ENCODE data around the gene UNC13B.
"Not testable (repeated sequence)": the region's sequence is repeated elsewhere in the genome, so short reads cannot be mapped to it uniquely, and the experiment has no call there.

The UNC13B gene

GRCh38 chr9:35229066-35229778 is 67.4 kb downstream of the UNC13B start:
- FAIRE-seq, result no peak

GRCh38 chr9:35229779-35230143 is 68.0 kb downstream of the UNC13B start:
- FAIRE-seq, result no peak

DNA sequence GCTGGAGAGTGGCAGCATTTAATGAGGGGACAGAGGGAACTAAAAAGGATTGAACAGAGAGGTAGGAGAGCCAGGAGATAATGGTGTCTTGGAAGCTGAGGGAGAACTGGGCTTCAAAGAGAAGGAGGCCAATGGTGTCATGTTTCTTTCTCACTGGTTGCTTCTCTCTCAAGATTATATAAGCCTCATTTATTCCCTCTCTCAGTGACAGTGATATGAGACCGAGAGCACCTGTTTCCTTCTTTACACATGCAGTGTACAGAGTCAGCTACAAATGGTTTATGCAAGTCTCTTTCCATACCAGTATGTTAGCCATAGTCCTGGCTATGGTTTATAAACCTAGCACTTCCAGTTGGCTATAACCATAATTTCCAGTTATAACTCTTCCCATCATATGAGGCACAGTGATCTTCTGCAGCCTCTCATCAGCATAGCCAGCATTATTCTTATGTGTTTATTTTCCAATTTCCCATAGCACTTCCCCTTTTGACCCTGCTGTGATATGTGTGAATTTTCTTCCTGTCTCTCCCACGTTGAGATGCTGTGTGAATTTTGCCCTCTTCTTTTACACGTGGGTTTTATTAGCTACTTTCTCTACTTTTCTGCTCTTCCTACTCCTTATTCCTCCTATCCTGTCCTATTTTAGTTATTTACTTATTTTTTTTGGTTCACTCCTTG is 71.2 kb downstream of the UNC13B start:
- FAIRE-seq, result no peak

DNA sequence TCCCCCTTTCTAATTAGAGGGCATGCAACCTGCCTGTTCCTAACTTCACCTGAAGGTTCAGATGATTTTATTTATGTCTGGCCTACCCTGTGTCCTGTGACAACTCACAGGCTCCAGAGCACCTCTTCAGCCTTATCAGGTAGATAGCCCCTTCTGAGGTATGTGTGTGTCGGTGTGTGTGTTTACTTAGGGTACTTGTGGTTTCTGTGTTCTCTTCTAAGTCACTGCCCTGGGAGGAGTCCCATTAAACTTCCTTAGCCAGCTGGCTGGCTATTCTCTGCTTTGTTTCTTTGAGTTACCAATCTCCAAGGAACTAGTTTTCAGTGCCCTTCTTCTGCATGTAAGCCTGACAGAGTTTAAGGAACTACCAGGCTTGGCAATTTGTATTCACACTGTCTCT is 74.9 kb downstream of the UNC13B start:
- no peak for FAIRE-seq

DNA sequence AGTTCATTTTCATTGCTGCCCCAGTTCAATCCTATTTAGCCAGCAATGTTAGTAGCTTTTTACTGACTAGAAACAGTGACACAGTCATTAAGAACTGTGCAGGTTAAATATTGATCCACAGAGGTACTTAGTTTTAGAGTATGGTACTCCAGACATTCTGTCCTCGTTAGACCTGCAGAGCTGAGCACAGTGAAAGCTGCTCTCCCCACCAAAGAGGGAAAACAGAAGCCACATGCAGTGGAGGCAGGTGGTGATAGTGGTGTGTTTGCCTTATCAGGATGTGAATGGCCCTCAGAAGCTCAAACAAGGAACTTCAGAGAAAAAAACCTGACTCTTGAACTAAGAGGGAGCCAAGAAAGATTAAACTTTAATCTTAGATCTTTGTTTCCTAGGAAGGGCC is 75.5 kb downstream of the UNC13B start:
- FAIRE-seq, result no peak

DNA sequence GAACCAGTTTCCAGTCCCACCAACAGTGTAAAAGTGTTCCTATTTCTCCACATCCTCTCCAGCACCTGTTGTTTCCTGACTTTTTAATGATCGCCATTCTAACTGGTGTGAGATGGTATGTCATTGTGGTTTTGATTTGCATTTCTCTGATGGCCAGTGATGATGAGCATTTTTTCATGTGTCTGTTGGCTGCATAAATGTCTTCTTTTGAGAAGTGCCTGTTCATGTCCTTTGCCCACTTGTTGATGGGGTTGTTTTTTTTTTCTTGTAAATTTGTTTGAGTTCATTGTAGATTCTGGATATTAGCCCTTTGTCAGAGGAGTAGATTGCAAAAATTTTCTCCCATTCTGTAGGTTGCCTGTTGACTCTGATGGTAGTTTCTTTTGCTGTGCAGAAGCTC is 84.1 kb downstream of the UNC13B start:
- not testable (repeated sequence) for FAIRE-seq

DNA sequence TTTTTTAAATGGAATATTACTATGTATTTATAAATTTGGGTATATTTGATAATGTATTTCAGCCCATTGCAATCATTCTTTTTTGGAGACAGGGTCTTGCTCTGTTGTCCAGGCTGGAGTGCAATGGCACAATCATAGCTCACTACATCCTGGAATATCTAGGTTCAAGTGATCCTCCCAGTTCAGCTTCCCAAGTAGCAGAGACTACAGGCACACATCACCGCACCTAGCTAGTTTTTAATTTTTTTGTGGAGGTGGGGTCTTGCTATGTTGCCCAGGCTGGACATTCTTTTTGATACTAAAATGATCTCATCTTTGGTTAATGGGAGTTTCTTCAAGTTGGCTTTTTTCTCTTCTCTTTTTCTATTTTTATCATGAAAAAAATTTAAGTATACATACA is 91.3 kb downstream of the UNC13B start:
- no peak for FAIRE-seq

GRCh38 chr9:35254237-35254636 is 92.4 kb downstream of the UNC13B start:
- no peak for FAIRE-seq

DNA sequence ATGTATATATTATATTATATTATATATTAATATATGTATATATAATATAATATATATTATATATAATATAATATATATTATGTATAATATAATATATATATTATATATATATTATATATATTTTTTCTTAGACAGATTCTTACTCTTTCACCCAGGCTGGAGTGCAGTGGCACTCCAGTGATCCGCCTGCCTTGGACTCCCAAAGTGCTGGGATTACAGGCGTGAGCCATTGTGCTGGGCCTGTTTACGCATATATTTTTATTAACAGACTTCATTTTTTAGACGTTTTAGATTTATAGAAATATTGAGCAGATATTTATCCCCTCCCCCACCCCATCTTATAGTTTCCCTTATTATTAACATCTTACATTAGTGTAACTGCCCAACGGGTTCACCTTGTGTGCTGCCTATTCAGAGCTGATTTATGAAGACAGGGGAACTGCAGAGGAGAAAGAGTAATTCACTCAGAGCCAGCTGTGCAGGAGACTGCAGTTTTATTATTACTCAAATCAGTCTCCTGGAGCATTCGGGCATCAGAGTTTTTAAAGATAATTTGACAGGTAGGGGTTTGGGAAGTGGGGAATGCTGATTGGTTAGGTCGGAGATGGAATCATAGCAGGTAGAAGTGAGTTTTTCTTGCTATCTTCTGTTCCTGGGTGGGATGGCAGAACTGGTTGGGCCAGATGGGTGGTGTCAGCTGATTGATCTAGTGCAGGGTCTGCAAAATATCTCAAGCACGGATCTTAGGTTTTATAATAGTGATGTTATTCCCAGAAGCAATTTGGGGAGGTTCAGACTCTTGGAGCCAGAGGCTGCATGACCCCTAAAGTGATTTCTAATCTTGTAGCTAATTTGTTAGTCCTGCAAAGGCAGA is 93.4 kb downstream of the UNC13B start:
- no peak for FAIRE-seq

- no peak for FAIRE-seq
These were observed 96.3 kb downstream of the UNC13B start for GRCh38 chr9:35257986-35258659.

DNA sequence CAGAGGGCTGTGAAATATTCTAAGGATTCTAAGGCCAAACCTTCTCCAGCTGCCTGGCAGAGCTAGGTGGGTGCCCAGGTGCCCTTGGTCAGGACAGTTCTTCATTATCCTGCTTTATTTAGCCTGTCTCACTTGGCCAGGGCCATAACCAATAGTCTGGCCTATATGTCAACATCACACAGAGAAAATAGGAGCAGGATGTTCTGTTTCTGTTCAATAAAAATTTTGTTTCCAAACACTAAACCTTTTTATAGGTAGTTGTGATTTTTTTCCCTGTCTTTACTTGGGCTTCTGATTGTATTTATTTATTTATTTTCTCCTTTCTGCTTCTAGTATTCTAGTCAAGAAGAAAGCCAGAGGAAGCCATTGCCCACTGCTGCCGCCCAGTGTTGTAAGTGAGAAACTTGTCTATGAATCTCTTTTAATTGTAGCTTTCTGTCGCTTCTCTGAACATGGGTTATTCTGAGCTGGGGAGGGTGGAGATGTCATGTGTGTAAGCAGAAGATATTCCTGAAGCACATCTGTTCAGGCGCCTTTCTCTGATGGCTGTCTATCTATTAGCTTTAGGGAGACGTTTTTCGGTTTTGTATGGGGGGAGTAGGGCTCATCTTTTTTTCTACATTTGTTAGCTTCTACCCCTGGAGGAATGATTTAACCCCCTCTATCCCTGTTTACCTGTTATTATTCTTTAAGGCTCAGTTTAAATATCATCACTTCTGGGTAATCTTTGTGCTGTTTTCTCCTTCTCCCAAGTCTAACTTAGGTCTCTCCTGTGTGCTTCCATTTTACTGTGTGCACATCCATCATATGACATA is 97.1 kb downstream of the UNC13B start:
- peak; percentile 88 for FAIRE-seq

- FAIRE-seq, result no peak
These were observed 98.4 kb downstream of the UNC13B start for GRCh38 chr9:35260186-35260585.

DNA sequence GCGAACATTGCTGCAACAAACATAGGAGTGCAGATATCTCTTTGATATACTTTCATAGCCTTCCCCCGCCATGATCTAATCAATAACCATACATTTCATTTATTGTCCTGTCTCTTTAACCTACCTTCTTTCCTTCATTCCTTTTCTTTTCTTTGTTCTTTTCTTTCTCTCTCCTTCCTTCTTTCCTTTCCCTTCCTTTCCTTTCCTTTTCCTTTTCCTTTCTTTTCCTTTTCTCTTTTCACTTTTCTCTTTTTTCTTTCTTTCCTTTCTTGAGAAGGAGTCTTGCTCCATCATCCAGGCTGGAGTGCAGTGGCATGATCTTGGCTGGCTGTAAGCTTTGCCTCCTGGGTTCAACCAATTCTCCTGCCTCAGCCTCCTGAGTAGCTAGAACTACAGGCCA is 100.3 kb downstream of the UNC13B start:
- FAIRE-seq, result no peak

GRCh38 chr9:35267710-35268109 is 105.9 kb downstream of the UNC13B start:
- FAIRE-seq, result no peak

GRCh38 chr9:35269919-35270318 is 108.1 kb downstream of the UNC13B start:
- no peak for FAIRE-seq

GRCh38 chr9:35271637-35272036 is 109.8 kb downstream of the UNC13B start:
- FAIRE-seq, result no peak

DNA sequence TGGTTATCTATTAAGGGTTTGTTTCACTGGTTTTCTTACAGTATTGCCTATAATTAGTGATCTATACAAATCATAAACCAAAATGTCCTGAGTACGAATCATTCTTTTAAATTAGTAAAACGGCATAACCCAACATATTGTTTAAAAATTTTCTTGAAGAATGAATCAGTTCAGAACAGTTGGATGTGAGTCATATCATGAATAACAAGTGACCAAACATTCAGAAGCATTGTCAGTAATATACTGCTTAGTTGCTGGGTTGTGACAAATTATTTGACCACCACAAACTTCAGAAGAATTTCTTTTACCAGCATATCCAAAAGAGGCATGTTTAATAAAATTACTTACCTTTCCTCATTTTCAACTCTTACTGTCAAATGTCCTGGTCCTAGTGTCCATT is 111.2 kb downstream of the UNC13B start:
- FAIRE-seq, result no peak

DNA sequence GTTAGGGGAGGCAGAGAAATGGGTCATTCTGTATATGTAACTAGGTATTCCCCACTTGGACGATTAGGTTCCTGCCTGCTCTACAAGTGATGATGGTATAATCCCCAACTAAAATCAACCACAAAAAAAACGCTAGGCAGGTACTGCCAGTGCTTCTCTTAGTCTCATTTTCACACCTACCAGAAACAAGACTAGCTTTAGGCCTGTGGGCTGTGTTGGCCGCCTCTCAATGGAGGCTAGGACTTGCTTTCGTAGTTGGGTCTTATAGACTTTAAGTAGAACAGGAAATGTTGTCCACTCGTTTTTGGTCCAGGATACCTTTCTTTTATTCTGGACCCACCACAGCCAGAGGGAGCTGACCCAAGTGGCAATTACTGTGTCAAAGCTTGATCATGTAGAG is 111.8 kb downstream of the UNC13B start:
- no peak for FAIRE-seq

DNA sequence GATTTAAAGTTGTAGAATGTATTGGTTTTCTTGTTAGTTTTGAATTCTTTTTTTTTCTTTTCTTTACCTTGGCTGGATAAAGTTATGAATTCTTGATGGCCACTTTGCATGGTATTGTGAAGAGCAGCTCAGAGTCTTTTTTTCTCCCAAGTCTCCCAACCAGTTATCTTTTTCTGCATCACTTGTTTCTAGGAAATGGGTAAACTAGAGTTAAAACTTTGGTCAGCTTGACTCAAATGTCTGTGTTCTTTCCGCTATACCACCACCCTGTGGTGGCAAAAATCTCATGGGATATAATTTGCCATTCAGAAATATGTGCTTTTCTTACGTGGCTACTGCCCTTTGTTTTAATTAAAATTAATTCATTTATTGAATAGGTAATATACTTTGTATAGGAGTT is 113.2 kb downstream of the UNC13B start:
- FAIRE-seq, result no peak

DNA sequence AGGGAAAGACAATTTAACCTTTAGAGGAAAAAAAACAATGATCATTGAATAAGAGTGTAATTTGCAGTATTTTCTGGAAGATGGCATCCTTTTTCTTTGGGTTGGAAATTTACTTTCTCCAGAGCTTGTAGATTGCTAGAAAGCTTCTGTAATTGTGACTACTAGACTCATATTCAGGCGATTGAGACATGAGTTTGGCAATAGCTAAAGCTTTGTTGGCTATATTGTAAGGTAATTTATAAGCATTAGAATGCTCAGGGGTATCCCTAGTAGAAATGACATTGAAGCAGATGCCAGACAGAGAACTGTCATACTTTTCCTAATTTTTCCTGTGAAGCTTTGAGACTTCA is 115.3 kb downstream of the UNC13B start:
- no peak for FAIRE-seq

DNA sequence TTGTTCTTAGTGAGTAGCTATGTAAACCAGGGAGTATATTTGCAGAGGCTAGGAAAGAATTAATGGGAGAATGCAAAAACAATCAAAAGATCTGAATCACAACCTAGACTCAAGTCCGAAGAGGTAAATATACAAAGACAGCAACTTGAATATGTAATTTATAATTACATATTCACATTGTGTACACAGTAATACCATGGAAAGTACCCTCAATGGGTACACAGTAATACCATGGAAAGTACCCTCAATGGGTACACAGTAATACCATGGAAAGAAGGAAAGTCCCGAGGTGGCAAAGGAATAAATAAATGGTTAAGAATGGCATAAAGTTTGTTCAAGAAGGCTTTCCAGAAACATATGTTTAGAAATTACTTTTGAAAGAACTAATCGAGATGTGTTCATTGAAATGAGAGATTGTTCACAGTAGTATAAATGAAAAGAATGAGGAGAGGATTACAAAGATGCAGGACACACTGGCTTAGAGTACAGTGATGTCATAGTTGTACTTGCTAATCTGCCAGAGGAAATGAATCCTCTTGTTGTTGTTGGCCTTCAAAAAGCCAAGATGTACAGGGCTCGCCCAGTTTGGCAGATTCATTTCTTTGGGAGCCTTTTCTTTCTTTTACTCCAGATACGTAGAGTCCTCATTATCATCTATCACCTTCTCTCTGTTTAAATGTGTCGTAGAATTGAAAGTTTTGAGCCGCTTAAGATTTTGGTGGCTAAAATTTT is 116.0 kb downstream of the UNC13B start:
- no peak for FAIRE-seq

DNA sequence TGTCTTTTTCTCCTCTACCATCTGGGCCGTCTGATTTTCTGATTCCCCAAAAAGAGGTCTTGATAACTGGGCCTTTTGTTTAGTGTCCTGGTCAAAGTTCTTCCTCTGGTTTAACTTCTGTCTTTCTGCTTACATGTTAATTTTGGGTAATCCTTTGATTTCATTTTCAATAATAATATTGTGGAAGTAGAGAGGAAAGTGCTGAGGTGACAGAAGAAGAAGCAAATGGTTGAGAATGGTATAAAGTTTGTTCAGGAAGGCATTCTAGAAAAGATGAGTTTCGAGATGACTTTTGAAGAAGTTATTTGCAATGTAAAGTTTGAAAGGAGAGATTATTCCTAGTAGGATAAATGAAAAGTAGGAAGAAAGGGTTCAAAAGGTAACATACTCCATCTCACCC is 118.1 kb downstream of the UNC13B start:
- no peak for FAIRE-seq

Data from endometrium (tissue), 2 donors.